HepG2 (cell line): Measurements from ENCODE around the gene KIF13A.

Experiments
- BHLHE40 ChIP-seq: IDR thresholded peaks from 2 replicates; pipeline ENCODE4 v1.6.1; 2011; ENCODE audit warnings: low read length, improper control_type of control experiment
- CC2D1A ChIP-seq: sonication (generic); formaldehyde crosslinking; IDR thresholded peaks from 2 replicates; pipeline ENCODE4 v1.8.1; 2023; ENCODE audit warnings: mild to moderate bottlenecking, missing genetic modification reagents
- EZH2 ChIP-seq: conservative IDR thresholded peaks from 2 replicates; pipeline ENCODE4 v1.6.1; 2012; ENCODE audit warnings: mild to moderate bottlenecking, low read depth, low read length, moderate library complexity
- MXI1 ChIP-seq: IDR thresholded peaks from 3 replicates; pipeline ENCODE4 v1.6.1; 2012; ENCODE audit warnings: low read depth, low read length, inconsistent platforms, borderline replicate concordance
- REL ChIP-seq: sonication (generic); formaldehyde crosslinking; conservative IDR thresholded peaks from 2 replicates; pipeline ENCODE4 v1.8.0; 2022; ENCODE audit warnings: mild to moderate bottlenecking, missing genetic modification reagents, moderate library complexity
- SP1 ChIP-seq, 2 experiments: fragments of 450-650 bp in 1 of 2; sonication (generic) in 1 of 2; formaldehyde crosslinking in 1 of 2; IDR thresholded peaks; 2 replicates each; pipeline versions ENCODE4 v1.4.0 to v1.6.1; 2016 to 2020; ENCODE audit warnings: missing genetic modification reagents in 1 of 2
- SP5 ChIP-seq: IDR thresholded peaks from 2 replicates; pipeline ENCODE4 v1.6.1; 2016; ENCODE audit warnings: low read depth, borderline replicate concordance
- TCF12 ChIP-seq, 2 experiments: fragments of 450-650 bp in 1 of 2; sonication (generic) in 1 of 2; formaldehyde crosslinking in 1 of 2; IDR thresholded peaks; 2 replicates each; pipeline versions ENCODE4 v1.6.1 to v1.8.0; 2017 to 2022; ENCODE audit warnings: antibody characterized with exemption in 1 of 2, mild to moderate bottlenecking in 1 of 2, missing genetic modification reagents in 1 of 2, moderate library complexity in 1 of 2
- ZNF260 ChIP-seq: sonication (generic); formaldehyde crosslinking; IDR thresholded peaks from 2 replicates; pipeline ENCODE4 v1.4.0; 2020; ENCODE audit warnings: missing genetic modification reagents, low read depth, mild to moderate bottlenecking, borderline replicate concordance
- ZNF607 ChIP-seq: sonication (generic); formaldehyde crosslinking; IDR thresholded peaks from 2 replicates; pipeline ENCODE4 v1.5.1; 2020; ENCODE audit warnings: missing genetic modification reagents, mild to moderate bottlenecking, borderline replicate concordance
- ZNF790 ChIP-seq: sonication (generic); formaldehyde crosslinking; IDR thresholded peaks from 2 replicates; pipeline ENCODE4 v1.8.0; 2022; ENCODE audit warnings: missing genetic modification reagents, mild to moderate bottlenecking, borderline replicate concordance
- TF ChIP-seq, protein P1 (sequence below): sonication (generic); formaldehyde crosslinking; IDR thresholded peaks from 2 replicates; pipeline ENCODE4 v1.5.0; 2020; ENCODE audit warnings: mild to moderate bottlenecking, missing genetic modification reagents, moderate library complexity
- TF ChIP-seq, protein P2 (sequence below): sonication (generic); formaldehyde crosslinking; IDR thresholded peaks from 2 replicates; pipeline ENCODE4 v1.4.0; 2020; ENCODE audit warnings: missing genetic modification reagents

DNA sequence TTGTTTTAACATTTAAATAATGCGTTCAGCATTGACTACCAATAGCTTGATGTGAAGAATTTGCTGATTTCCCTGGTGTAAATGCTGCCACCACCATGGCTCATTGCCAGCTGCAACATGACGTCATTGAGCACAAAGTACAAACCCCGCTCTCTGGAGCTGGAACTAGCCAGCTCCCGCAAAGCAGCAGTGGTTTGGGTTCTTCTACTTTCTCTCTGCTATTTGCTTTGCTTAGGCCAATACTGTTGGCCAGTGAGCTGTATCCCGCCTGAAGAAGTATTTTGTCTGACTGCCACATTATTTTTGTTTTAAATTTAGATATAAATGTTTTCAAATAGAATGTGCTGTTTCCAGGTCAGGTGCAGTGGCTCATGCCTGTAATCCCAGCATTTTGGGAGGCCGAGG lies 47.4 kb upstream of the KIF13A start:
- TF ChIP-seq SP1 (IDR thresholded peaks at IDR 0.05) (no peak), SP1 (CRISPR knock-in tag; IDR thresholded peaks at IDR 0.05) (no peak), BHLHE40 (no peak), EZH2 (no peak), TCF12 (IDR thresholded peaks at IDR 0.05) (no peak), TCF12 (CRISPR knock-in tag; IDR thresholded peaks at IDR 0.05) (no peak), REL (no peak), ZNF260 (CRISPR knock-in tag) (no peak), SP5 (CRISPR knock-in tag) (no peak), ZNF790 (no peak), MXI1 (no peak), CC2D1A (CRISPR knock-in tag) (no peak), ZNF607 (CRISPR knock-in tag) (no peak)
- TF ChIP-seq, protein P1, sequence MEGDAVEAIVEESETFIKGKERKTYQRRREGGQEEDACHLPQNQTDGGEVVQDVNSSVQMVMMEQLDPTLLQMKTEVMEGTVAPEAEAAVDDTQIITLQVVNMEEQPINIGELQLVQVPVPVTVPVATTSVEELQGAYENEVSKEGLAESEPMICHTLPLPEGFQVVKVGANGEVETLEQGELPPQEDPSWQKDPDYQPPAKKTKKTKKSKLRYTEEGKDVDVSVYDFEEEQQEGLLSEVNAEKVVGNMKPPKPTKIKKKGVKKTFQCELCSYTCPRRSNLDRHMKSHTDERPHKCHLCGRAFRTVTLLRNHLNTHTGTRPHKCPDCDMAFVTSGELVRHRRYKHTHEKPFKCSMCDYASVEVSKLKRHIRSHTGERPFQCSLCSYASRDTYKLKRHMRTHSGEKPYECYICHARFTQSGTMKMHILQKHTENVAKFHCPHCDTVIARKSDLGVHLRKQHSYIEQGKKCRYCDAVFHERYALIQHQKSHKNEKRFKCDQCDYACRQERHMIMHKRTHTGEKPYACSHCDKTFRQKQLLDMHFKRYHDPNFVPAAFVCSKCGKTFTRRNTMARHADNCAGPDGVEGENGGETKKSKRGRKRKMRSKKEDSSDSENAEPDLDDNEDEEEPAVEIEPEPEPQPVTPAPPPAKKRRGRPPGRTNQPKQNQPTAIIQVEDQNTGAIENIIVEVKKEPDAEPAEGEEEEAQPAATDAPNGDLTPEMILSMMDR (CRISPR knock-in tag), result no peak
- TF ChIP-seq, protein P2, sequence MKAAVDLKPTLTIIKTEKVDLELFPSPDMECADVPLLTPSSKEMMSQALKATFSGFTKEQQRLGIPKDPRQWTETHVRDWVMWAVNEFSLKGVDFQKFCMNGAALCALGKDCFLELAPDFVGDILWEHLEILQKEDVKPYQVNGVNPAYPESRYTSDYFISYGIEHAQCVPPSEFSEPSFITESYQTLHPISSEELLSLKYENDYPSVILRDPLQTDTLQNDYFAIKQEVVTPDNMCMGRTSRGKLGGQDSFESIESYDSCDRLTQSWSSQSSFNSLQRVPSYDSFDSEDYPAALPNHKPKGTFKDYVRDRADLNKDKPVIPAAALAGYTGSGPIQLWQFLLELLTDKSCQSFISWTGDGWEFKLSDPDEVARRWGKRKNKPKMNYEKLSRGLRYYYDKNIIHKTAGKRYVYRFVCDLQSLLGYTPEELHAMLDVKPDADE (CRISPR knock-in tag), result no peak
